ENCODE data around the gene DIRAS2. TPM values are rescaled to one million over a fixed set of nuclear protein-coding genes. Genes with fewer than 3 reads are reported as not detected.

DIRAS2 gene
- total and polyA plus RNA-seq, 2 of the 13 experiments (the other 11 are each of a cell fraction or from before 2014, with no cell fraction given) = not detected

GRCh38 chr9:90562229-90562628 is 80.4 kb downstream of the DIRAS2 start (continued):
- TF ChIP-seq ZNF18 (CRISPR knock-in tag; IDR thresholded peaks at IDR 0.05; ENCODE audit: insufficient replicate concordance) (no peak), ZNF10 (CRISPR knock-in tag; IDR thresholded peaks at IDR 0.05; ENCODE audit: borderline replicate concordance, low read depth) (no peak), SSRP1 (CRISPR knock-in tag; IDR thresholded peaks at IDR 0.05) (no peak)

Other genes starting within 250 kb of the DIRAS2 start
- not detected in 2 replicates for gene SYK, start 159.0 kb upstream of the DIRAS2 start, total RNA-seq (2016; rRNA removed; fragmentation: Illumina TruSeq; extraction: Trizol)
- gene SYK, start 159.0 kb upstream of the DIRAS2 start, polyA plus RNA-seq (2011; rRNA removed) = not detected in 2 replicates